ENCODE measurements around the gene KCNA4.

- TF ChIP-seq POLR2A (IDR thresholded peaks at IDR 0.05; ENCODE audit: low read length): no peak
- TF ChIP-seq GATA1 (IDR thresholded peaks at IDR 0.05; ENCODE audit: low read depth, low read length): no peak
Observed at GRCh38 chr11:30059172-30059815, 42.5 kb upstream of the KCNA4 start.
